GM18508 (cell line): ENCODE results near the gene CLDN11.

Source experiments
- ATAC-seq: cut with Tn5 transposase; IDR thresholded peaks from one replicate; pipeline ENCODE4 v1.9.1; 2021; ENCODE audit warnings: moderate number of reproducible peaks; ENCODE audit not compliant: insufficient read depth, unreplicated experiment

The CLDN11 gene

GRCh38 chr3:170418422-170419398, at the start of gene CLDN11:
Gene CLDN11 (plus strand): TSS chr3:170418868. CDS start chr3:170419067, 199 bp downstream.
- no peak for ATAC-seq

- ATAC-seq, result no peak
Measured at GRCh38 chr3:170368921-170369320, 49.7 kb upstream of the CLDN11 start.

GRCh38 chr3:170372190-170372879, 46.3 kb upstream of the CLDN11 start:
- peak; percentile 53 for ATAC-seq

- ATAC-seq, result no peak
Measured at GRCh38 chr3:170383567-170383966, 35.1 kb upstream of the CLDN11 start.

- no peak for ATAC-seq
Measured at GRCh38 chr3:170386468-170386867, 32.2 kb upstream of the CLDN11 start.

- ATAC-seq, result no peak
Measured at GRCh38 chr3:170387950-170388349, 30.7 kb upstream of the CLDN11 start.

GRCh38 chr3:170391108-170391507, 27.6 kb upstream of the CLDN11 start:
- no peak for ATAC-seq

- ATAC-seq, result no peak
Measured at GRCh38 chr3:170397685-170398084, 21.0 kb upstream of the CLDN11 start.

GRCh38 chr3:170405101-170405500, 13.6 kb upstream of the CLDN11 start:
- no peak for ATAC-seq

GRCh38 chr3:170410428-170411029, 8.1 kb upstream of the CLDN11 start:
- ATAC-seq, result no peak

- no peak for ATAC-seq
Measured at GRCh38 chr3:170413291-170413690, 5.4 kb upstream of the CLDN11 start.

- ATAC-seq, result no peak
Measured at GRCh38 chr3:170414202-170414663, 4.4 kb upstream of the CLDN11 start.

- ATAC-seq, result no peak
Measured at GRCh38 chr3:170417090-170417489, 1.6 kb upstream of the CLDN11 start.

GRCh38 chr3:170419557-170420087, 954 bp downstream of the CLDN11 start:
- ATAC-seq, result no peak

- ATAC-seq, result no peak
Measured at GRCh38 chr3:170420307-170420821, 1.7 kb downstream of the CLDN11 start.

GRCh38 chr3:170421111-170421641, 2.5 kb downstream of the CLDN11 start:
- ATAC-seq, result no peak

- ATAC-seq, result no peak
Measured at GRCh38 chr3:170421758-170422157, 3.1 kb downstream of the CLDN11 start.

- no peak for ATAC-seq
Measured at GRCh38 chr3:170423001-170423615, 4.4 kb downstream of the CLDN11 start.

- no peak for ATAC-seq
Measured at GRCh38 chr3:170424879-170425278, 6.2 kb downstream of the CLDN11 start.
